ENCODE measurements around the gene BAIAP2L1.

DNA sequence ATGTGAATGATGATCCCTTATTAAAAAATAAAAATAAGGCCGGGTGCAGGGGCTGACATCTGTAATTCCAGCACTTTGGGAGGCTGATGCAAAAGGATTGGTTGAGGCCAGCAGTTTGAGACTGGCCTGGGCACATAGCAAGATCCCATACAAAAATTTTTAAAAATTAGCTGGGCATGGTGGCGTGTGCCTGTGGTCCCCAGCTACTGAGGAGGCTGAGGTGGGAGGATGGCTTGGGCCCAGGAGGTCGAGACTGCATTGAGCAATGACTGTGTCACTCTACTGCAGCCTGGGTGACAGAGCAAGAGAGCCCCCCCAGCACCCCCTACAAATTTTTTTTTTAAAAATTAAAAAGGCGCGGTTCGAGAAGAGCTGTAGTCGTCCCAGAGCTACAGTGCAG is 120.6 kb downstream of the BAIAP2L1 start:
- TF ChIP-seq EZH2 (IDR thresholded peaks at IDR 0.05; ENCODE audit: insufficient read depth, poor library complexity, severe bottlenecking) = no peak
- no peak for TF ChIP-seq EZH2phosphoT487 (IDR thresholded peaks at IDR 0.05; ENCODE audit: insufficient read depth, low read depth)

Data from GM23248 (cell line).